K562 (cell line): ENCODE measurements around the gene FOXO3. TPM values are rescaled to one million over a fixed set of nuclear protein-coding genes. Genes with fewer than 3 reads are reported as not detected.

Experiments used
- ATAC-seq: fragments of 200-7000 bp; cut with Tn5 transposase; 3 replicates; pipeline ENCODE4 v1.9.1; 2020; ENCODE audit warnings: moderate library complexity
- BruUV-seq: library from RNA; stranded (reverse); fragments of 400-500 nt; replicated peaks from 2 replicates; lab custom pipeline; 2021; lab: Mats Ljungman, UMichigan
- CTCF ChIA-PET: fragments of 300-600 bp; formaldehyde crosslinking; extraction: SDS; loops from one replicate; lab custom pipeline; 2021; ENCODE audit warnings: low intra/inter-chr PET ratio; lab: Yijun Ruan, JAX
- POLR2A ChIA-PET: fragments of 300-600, 350-650 bp; sonication (Branson Sonifier 250); formaldehyde crosslinking; extraction: SDS; loops from one replicate; lab custom pipeline; 2021; ENCODE audit warnings: antibody characterized with exemption, inconsistent platforms; lab: Yijun Ruan, JAX
- DNase-seq, 4 experiments: peaks; one replicate each; pipeline versions ENCODE4 v3.0.0 to v3.0.0-alpha.2; 2011 to 2018; ENCODE audit warnings: low spot score in 3 of 4, mixed read lengths in 3 of 4; ENCODE audit errors: extremely low read depth in 1 of 4
- FAIRE-seq: peaks from 2 replicates; lab custom pipeline; 2011; peaks lifted over from hg19 to GRCh38; lab: Jason Lieb, UNC
- H2AFZ ChIP-seq: 2 replicates; pipeline ENCODE4 v1.6.0; 2011; ENCODE audit warnings: low read depth, low read length, control low read depth, inconsistent platforms
- H3K27ac ChIP-seq: fragments of 200-600 bp; 3 replicates; pipeline ENCODE4 v1.8.0; 2011; ENCODE audit warnings: low read depth, mild to moderate bottlenecking, control low read depth, inconsistent platforms, low read length, moderate library complexity, mixed read lengths; ENCODE audit errors: extremely low read depth
- H3K27me3 ChIP-seq, 2 experiments: fragments of 300-600 bp in 1 of 2; 2 replicates in 1 of 2; 3 replicates in 1 of 2; pipeline versions ENCODE4 v1.6.0 to v1.8.0; 2011; ENCODE audit warnings: inconsistent platforms in 2 of 2, low read length in 2 of 2, mild to moderate bottlenecking in 1 of 2, mixed read lengths in 1 of 2, moderate library complexity in 1 of 2; ENCODE audit not compliant: control insufficient read depth in 2 of 2, insufficient read depth in 2 of 2
- H3K36me3 ChIP-seq: fragments of 300-600 bp; 3 replicates; pipeline ENCODE4 v1.8.0; 2011; ENCODE audit warnings: mild to moderate bottlenecking, low read length, inconsistent platforms; ENCODE audit not compliant: control insufficient read depth, insufficient read depth
- H3K4me1 ChIP-seq, 2 experiments: fragments of 200-600 bp in 1 of 2; replicated peaks in 1 of 2; 2 replicates in 1 of 2; 3 replicates in 1 of 2; pipeline versions ENCODE4 v1.5.1 to v1.8.0; 2011; ENCODE audit warnings: inconsistent platforms in 2 of 2, low read length in 2 of 2, mild to moderate bottlenecking in 1 of 2, mixed read lengths in 1 of 2, moderate library complexity in 1 of 2; ENCODE audit not compliant: control insufficient read depth in 2 of 2, insufficient read depth in 2 of 2
- H3K4me2 ChIP-seq: 2 replicates; pipeline ENCODE4 v1.6.1; 2011; ENCODE audit warnings: low read length, control low read depth, inconsistent platforms, mixed read lengths; ENCODE audit not compliant: insufficient read depth
- H3K4me3 ChIP-seq: fragments of 200-600 bp; sonication (generic), shearing (Covaris generic); 2 replicates; pipeline ENCODE4 v1.5.1; 2016; ENCODE audit warnings: control low read depth, inconsistent platforms
- H3K79me2 ChIP-seq: fragments of 200-600 bp; 3 replicates; pipeline ENCODE4 v1.8.0; 2011; ENCODE audit warnings: low read length, inconsistent platforms; ENCODE audit not compliant: control insufficient read depth, insufficient read depth
- H3K9ac ChIP-seq, 2 experiments: 2 replicates each; pipeline versions ENCODE4 v1.6.0 to v1.6.1; 2011; ENCODE audit warnings: low read depth in 2 of 2, low read length in 2 of 2, control low read depth in 1 of 2, inconsistent platforms in 1 of 2, mild to moderate bottlenecking in 1 of 2, mixed read lengths in 1 of 2; ENCODE audit not compliant: insufficient read depth in 1 of 2
- H3K9me1 ChIP-seq: one replicate; pipeline ENCODE4 v1.6.0; 2011; ENCODE audit warnings: inconsistent platforms, mild to moderate bottlenecking, low read length, moderate library complexity; ENCODE audit not compliant: control insufficient read depth, insufficient read depth
- H3K9me3 ChIP-seq: replicated peaks from 2 replicates; pipeline ENCODE4 v1.5.1; 2011; ENCODE audit warnings: low read depth, low read length, inconsistent platforms; ENCODE audit not compliant: control insufficient read depth, insufficient read depth
- H4K20me1 ChIP-seq: replicated peaks from 2 replicates; pipeline ENCODE4 v1.6.1; 2011; ENCODE audit warnings: low read length, inconsistent platforms, mixed read lengths; ENCODE audit not compliant: control insufficient read depth, insufficient read depth
- CHD4 ChIP-seq: fragments of 200-600 bp; sonication (generic); IDR thresholded peaks from 3 replicates; pipeline ENCODE4 v1.6.1; 2012; ENCODE audit warnings: low read depth, mild to moderate bottlenecking, mixed read lengths, low read length, inconsistent platforms; ENCODE audit not compliant: insufficient read depth, insufficient replicate concordance, poor library complexity, severe bottlenecking
- RAD21 ChIP-seq, 2 experiments: fragments of 250-450 bp in 1 of 2; fragments of 450-650 bp in 1 of 2; sonication (Bioruptor Pico) in 1 of 2; formaldehyde crosslinking in 1 of 2; IDR thresholded peaks in 1 of 2; conservative IDR thresholded peaks in 1 of 2; 2 replicates each; pipeline versions ENCODE4 v1.4.0 to v1.8.0; 2020 to 2022; ENCODE audit warnings: mild to moderate bottlenecking in 2 of 2, moderate library complexity in 1 of 2
- ZBTB7A ChIP-seq: IDR thresholded peaks from 2 replicates; pipeline ENCODE4 v1.6.1; 2011; ENCODE audit warnings: low read depth, mild to moderate bottlenecking, low read length, moderate library complexity, borderline replicate concordance; ENCODE audit not compliant: control insufficient read depth
- ZNF316 ChIP-seq: fragments of 450-650 bp; IDR thresholded peaks from 2 replicates; pipeline ENCODE4 v1.6.1; 2016
- WGBS: fragments of 100-300 bp; shearing (Covaris generic); methylation state at CpG from one replicate; pipeline ENCODE4 v1.1.6; 2016; ENCODE audit warnings: low coverage, mixed read lengths; ENCODE audit not compliant: insufficient coverage; ENCODE audit errors: missing lambda C conversion rate; 5-methylcytosine and 5-hydroxymethylcytosine counted together
- in situ Hi-C: fragments of 300-500 bp; cut with MboI; formaldehyde crosslinking; loops from 4 replicates; pipeline ENCODE4 v1.15.0; 2018; ENCODE audit warnings: inconsistent platforms, mixed read lengths
- intact Hi-C: fragments of 100-400 bp; cut with micrococcal nuclease; formaldehyde crosslinking; loops from 2 replicates; pipeline ENCODE4 v1.14.2; 2022
- polyA plus RNA-seq, 8 experiments: library from polyadenylated mRNA; depleted of rRNA in 4 of 8; stranded (reverse) in 5 of 8; unstranded in 3 of 8; fragments of >200 nt; fragmentation: Nextera tagmentation in 2 of 8; fragmentation: Illumina TruSeq in 1 of 8; extraction: Ambion mirVana in 2 of 8; extraction: Trizol in 1 of 8; gene quantifications; 2 replicates each; pipeline versions ENCODE4 v1.2.1 to v1.2.3, GENCODE V29; 2011 to 2014; ENCODE audit warnings: inconsistent platforms in 1 of 8, missing spikeins in 1 of 8
- total RNA-seq, 7 experiments: library from RNA; depleted of rRNA in 6 of 7; stranded (reverse); fragments of >200 nt in 6 of 7; fragmentation: Illumina TruSeq in 2 of 7; extraction: Trizol in 2 of 7; gene quantifications; 2 replicates each; pipeline versions ENCODE4 v1.2.1 to v1.2.3, GENCODE V29; 2011 to 2021; ENCODE audit warnings: low replicate concordance in 1 of 7
- TF ChIP-seq, protein P1 (sequence below), 3 experiments: IDR thresholded peaks in 2 of 3; conservative IDR thresholded peaks in 1 of 3; 2 replicates each; pipeline ENCODE4 v1.5.1; 2011 to 2012; ENCODE audit warnings: low read length in 3 of 3, mild to moderate bottlenecking in 3 of 3, control low read depth in 2 of 3, improper control_type of control experiment in 1 of 3, inconsistent platforms in 1 of 3, low read depth in 1 of 3, mixed read lengths in 1 of 3, moderate library complexity in 1 of 3; ENCODE audit not compliant: insufficient read depth in 2 of 3

The FOXO3 gene
- total and polyA plus RNA-seq, 9 of the 15 experiments (the other 6 are each of a cell fraction or from before 2014, with no cell fraction given): 3.0 to 14.6 (median 6.0) TPM

DNA sequence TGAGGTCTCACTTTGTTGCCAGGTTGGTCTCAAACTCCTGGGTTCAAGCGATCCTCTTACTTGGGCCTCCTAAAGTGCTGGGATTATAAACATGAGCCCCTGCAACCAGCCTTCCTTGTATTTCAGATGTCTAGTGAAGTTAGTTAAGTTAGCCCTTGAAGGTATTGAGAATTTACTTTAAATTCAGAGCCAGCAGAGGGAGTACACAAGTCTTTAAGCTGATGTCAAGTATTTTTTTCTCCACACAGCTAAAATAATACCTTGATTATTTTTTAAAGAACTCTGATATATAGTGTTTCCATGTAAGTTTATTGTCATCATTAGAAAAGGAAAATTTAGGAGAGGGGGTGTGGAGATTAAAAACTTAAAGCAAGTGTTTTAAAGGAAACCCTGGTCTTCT lies 9.8 kb downstream of the FOXO3 start:
- BruUV-seq: no TSS peak
- DNase-seq: no peak
- CTCF ChIA-PET: no interaction called here
- no peak for TF ChIP-seq CHD4
- no peak for TF ChIP-seq ZNF316
- peak in 1 of 2 experiments; percentile 25; a peak in 1 of 4 replicates for TF ChIP-seq RAD21 (CRISPR knock-in tag; conservative IDR thresholded peaks at IDR 0.05 in 1 of 2, IDR thresholded peaks at IDR 0.05 in 1 of 2)
- TF ChIP-seq, protein P1, sequence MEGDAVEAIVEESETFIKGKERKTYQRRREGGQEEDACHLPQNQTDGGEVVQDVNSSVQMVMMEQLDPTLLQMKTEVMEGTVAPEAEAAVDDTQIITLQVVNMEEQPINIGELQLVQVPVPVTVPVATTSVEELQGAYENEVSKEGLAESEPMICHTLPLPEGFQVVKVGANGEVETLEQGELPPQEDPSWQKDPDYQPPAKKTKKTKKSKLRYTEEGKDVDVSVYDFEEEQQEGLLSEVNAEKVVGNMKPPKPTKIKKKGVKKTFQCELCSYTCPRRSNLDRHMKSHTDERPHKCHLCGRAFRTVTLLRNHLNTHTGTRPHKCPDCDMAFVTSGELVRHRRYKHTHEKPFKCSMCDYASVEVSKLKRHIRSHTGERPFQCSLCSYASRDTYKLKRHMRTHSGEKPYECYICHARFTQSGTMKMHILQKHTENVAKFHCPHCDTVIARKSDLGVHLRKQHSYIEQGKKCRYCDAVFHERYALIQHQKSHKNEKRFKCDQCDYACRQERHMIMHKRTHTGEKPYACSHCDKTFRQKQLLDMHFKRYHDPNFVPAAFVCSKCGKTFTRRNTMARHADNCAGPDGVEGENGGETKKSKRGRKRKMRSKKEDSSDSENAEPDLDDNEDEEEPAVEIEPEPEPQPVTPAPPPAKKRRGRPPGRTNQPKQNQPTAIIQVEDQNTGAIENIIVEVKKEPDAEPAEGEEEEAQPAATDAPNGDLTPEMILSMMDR (IDR thresholded peaks at IDR 0.05 in 2 of 3, conservative IDR thresholded peaks at IDR 0.05 in 1 of 3; ENCODE audit: insufficient read depth in 2 of 3, low read depth in 1 of 3, low read length in 3 of 3): peak in 1 of 3 experiments; percentile 24; a peak in 2 of 6 replicates
- no peak for TF ChIP-seq ZBTB7A
- Histone ChIP-seq H3K79me2 (peaks cover 9% of the 10 kb centered on the region; the same call in 2 of the 3 replicates), H3K27me3 (no peaks in the 10 kb centered on the region), H3K36me3 (peaks cover 36% of the 10 kb centered on the region; the same call in 2 of the 3 replicates), H2AFZ (no peak overlapping the region), H3K4me1 (peaks cover 0 to 18% of the 10 kb centered on the region in 2 experiments; a peak in 4 of 5 replicates), H3K4me3 (no peak overlapping the region), H3K9me3 (no peaks in the 10 kb centered on the region), H3K9me1 (no peaks in the 10 kb centered on the region), H3K4me2 (no peak overlapping the region), H3K27ac (no peak overlapping the region), H3K9ac (no peak overlapping the region), H4K20me1 (peaks cover 7% of the 10 kb centered on the region; the same call in 1 of the 2 replicates)
- in situ Hi-C loops: no loop called here
- 83% methylated on average over 1 of the region's 1 CpG for WGBS
- FAIRE-seq: no peak
- intact Hi-C loops: no loop called here
- POLR2A ChIA-PET: no interaction called here
- ATAC-seq: no peak
